ENCODE data around the gene PLA2G4E.

Gene PLA2G4E

GRCh38 chr15:42018306-42019224, 2.3 kb downstream of the PLA2G4E start:
- no peak for DNase-seq

GRCh38 chr15:42016971-42017370, 3.9 kb downstream of the PLA2G4E start:
- DNase-seq, result no peak

- no peak for DNase-seq
Measured at GRCh38 chr15:42014406-42014805, 6.4 kb downstream of the PLA2G4E start.

GRCh38 chr15:42012928-42013482, 7.8 kb downstream of the PLA2G4E start:
- DNase-seq, result no peak

- DNase-seq, result no peak
Measured at GRCh38 chr15:42012241-42012640, 8.6 kb downstream of the PLA2G4E start.

GRCh38 chr15:42011074-42011473, 9.8 kb downstream of the PLA2G4E start:
- DNase-seq, result no peak

GRCh38 chr15:42010434-42010833, 10.4 kb downstream of the PLA2G4E start:
- DNase-seq, result no peak

- no peak for DNase-seq
Measured at GRCh38 chr15:42009474-42009873, 11.4 kb downstream of the PLA2G4E start.

- no peak for DNase-seq
Measured at GRCh38 chr15:42009022-42009421, 11.8 kb downstream of the PLA2G4E start.

- no peak for DNase-seq
Measured at GRCh38 chr15:42007386-42007785, 13.5 kb downstream of the PLA2G4E start.

GRCh38 chr15:42002333-42002732, 18.5 kb downstream of the PLA2G4E start:
- DNase-seq, result no peak

- no peak for DNase-seq
Measured at GRCh38 chr15:42001236-42001635, 19.6 kb downstream of the PLA2G4E start.

- no peak for DNase-seq
Measured at GRCh38 chr15:41999290-42000285, 21.3 kb downstream of the PLA2G4E start.

GRCh38 chr15:41997845-41998244, 23.0 kb downstream of the PLA2G4E start:
- DNase-seq, result no peak

- DNase-seq, result no peak
Measured at GRCh38 chr15:41996921-41997592, 23.8 kb downstream of the PLA2G4E start.

GRCh38 chr15:41996376-41996775, 24.5 kb downstream of the PLA2G4E start:
- no peak for DNase-seq

GRCh38 chr15:41995476-41995855, 25.4 kb downstream of the PLA2G4E start:
- no peak for DNase-seq

- DNase-seq, result no peak
Measured at GRCh38 chr15:41994772-41995475, 25.9 kb downstream of the PLA2G4E start.

- no peak for DNase-seq
Measured at GRCh38 chr15:41994171-41994650, 26.6 kb downstream of the PLA2G4E start.

- DNase-seq, result no peak
Measured at GRCh38 chr15:41993472-41994170, 27.2 kb downstream of the PLA2G4E start.

- no peak for DNase-seq
Measured at GRCh38 chr15:41992803-41993190, 28.0 kb downstream of the PLA2G4E start.

Measured in NCI-H187 (cell line).